OCI-LY3 (cell line): Measurements from ENCODE around the gene TATDN2.

Experiments used
- H2AFZ ChIP-seq: fragments of 200-600, 300-600 bp; shearing (Covaris generic); 2 replicates; pipeline ENCODE4 v1.6.0; 2014; ENCODE audit warnings: antibody characterized with exemption, low read depth, low read length
- H3K27ac ChIP-seq: fragments of 200-600, 300-600 bp; sonication (generic); 2 replicates; pipeline ENCODE4 v1.5.1; 2014; ENCODE audit warnings: mild to moderate bottlenecking, low read length, moderate library complexity, mixed read lengths
- H3K27me3 ChIP-seq: fragments of 200-600, 300-600 bp; sonication (generic); 2 replicates; pipeline ENCODE4 v1.6.1; 2014; ENCODE audit warnings: low read depth, low read length, mixed read lengths
- H3K36me3 ChIP-seq: fragments of 200-600, 300-600 bp; sonication (generic); replicated peaks from 2 replicates; pipeline ENCODE3; 2014; ENCODE audit warnings: low read depth, low read length, mixed read lengths
- H3K4me1 ChIP-seq: fragments of 300-600, 200-600 bp; sonication (generic); 2 replicates; pipeline ENCODE4 v1.6.1; 2014; ENCODE audit warnings: low read length, mixed read lengths
- H3K4me2 ChIP-seq: fragments of 200-600, 300-600 bp; sonication (generic); 2 replicates; pipeline ENCODE4 v1.6.1; 2014; ENCODE audit warnings: low read length, mixed read lengths
- H3K4me3 ChIP-seq: fragments of 300-600, 200-600 bp; sonication (generic); 2 replicates; pipeline ENCODE4 v1.5.1; 2014; ENCODE audit warnings: antibody characterized with exemption, mild to moderate bottlenecking, low read length, moderate library complexity
- H3K79me2 ChIP-seq: fragments of 300-600, 200-600 bp; shearing (Covaris generic); 2 replicates; pipeline ENCODE4 v1.6.1; 2014; ENCODE audit warnings: mild to moderate bottlenecking, low read length, mixed read lengths
- H3K9ac ChIP-seq: fragments of 300-600, 200-600 bp; shearing (Covaris generic); 2 replicates; pipeline ENCODE4 v1.6.0; 2014; ENCODE audit warnings: mild to moderate bottlenecking, low read length, moderate library complexity
- H3K9me3 ChIP-seq: fragments of 200-600, 300-600 bp; shearing (Covaris generic); 2 replicates; pipeline ENCODE4 v1.6.1; 2014; ENCODE audit warnings: low read length, mixed read lengths; ENCODE audit not compliant: insufficient read depth
- H4K20me1 ChIP-seq: fragments of 200-600, 300-600 bp; sonication (generic); 2 replicates; pipeline ENCODE4 v1.6.1; 2016; ENCODE audit warnings: low read length, mixed read lengths; ENCODE audit not compliant: insufficient read depth
- CTCF ChIP-seq: fragments of 200-600, 300-600 bp; sonication (generic); IDR thresholded peaks from 2 replicates; pipeline ENCODE4 v1.5.1; 2014; ENCODE audit warnings: antibody characterized with exemption, low read length, low read depth
- EZH2phosphoT487 ChIP-seq: fragments of 200-600 bp; shearing (Covaris generic); IDR thresholded peaks from 2 replicates; pipeline ENCODE4 v1.6.1; 2018; ENCODE audit warnings: antibody characterized with exemption, mixed run types, low read depth

The TATDN2 gene

GRCh38 chr3:10319804-10320203 lies 71.5 kb downstream of the TATDN2 start:
- no peak overlapping the region for H3K27ac ChIP-seq
- no peak overlapping the region for H2AFZ ChIP-seq
- H3K4me3 ChIP-seq: peak overlapping the region; percentile 96
- peaks cover 14% of the 10 kb centered on the region; the same call in 1 of the 2 replicates for H4K20me1 ChIP-seq
- H3K36me3 ChIP-seq: peaks cover 33% of the 10 kb centered on the region
- no peaks in the 10 kb centered on the region; the same call in 1 of the 2 replicates for H3K27me3 ChIP-seq
- H3K4me1 ChIP-seq: peaks cover 9% of the 10 kb centered on the region
- H3K9me3 ChIP-seq: no peaks in the 10 kb centered on the region
- H3K79me2 ChIP-seq: peaks cover 40% of the 10 kb centered on the region
- peak overlapping the region; percentile 97 for H3K4me2 ChIP-seq
- no peak for TF ChIP-seq EZH2phosphoT487
- TF ChIP-seq CTCF: no peak
- peak overlapping the region; percentile 94 for H3K9ac ChIP-seq

- H2AFZ ChIP-seq: no peak overlapping the region
- H3K4me2 ChIP-seq: peak overlapping the region; percentile 97
- peak overlapping the region; percentile 94 for H3K9ac ChIP-seq
- peaks cover 14% of the 10 kb centered on the region; the same call in 1 of the 2 replicates for H4K20me1 ChIP-seq
- peaks cover 40% of the 10 kb centered on the region for H3K79me2 ChIP-seq
- peaks cover 9% of the 10 kb centered on the region for H3K4me1 ChIP-seq
- H3K36me3 ChIP-seq: peaks cover 30% of the 10 kb centered on the region
- H3K27me3 ChIP-seq: no peaks in the 10 kb centered on the region; the same call in 1 of the 2 replicates
- TF ChIP-seq CTCF (no peak), EZH2phosphoT487 (no peak)
- peak overlapping the region; percentile 44 for H3K27ac ChIP-seq
- no peaks in the 10 kb centered on the region for H3K9me3 ChIP-seq
- peak overlapping the region; percentile 96 for H3K4me3 ChIP-seq
Observed at GRCh38 chr3:10320320-10320677, 72.0 kb downstream of the TATDN2 start.

GRCh38 chr3:10321630-10322351 lies 73.5 kb downstream of the TATDN2 start:
- Histone ChIP-seq H3K27me3 (peaks cover 8% of the 10 kb centered on the region), H3K36me3 (peaks cover 22% of the 10 kb centered on the region), H3K27ac (no peak overlapping the region), H3K4me3 (peak overlapping the region; percentile 96; the same call in 1 of the 2 replicates), H3K9ac (no peak overlapping the region), H2AFZ (no peak overlapping the region; the same call in 1 of the 2 replicates), H3K9me3 (no peaks in the 10 kb centered on the region), H3K79me2 (peaks cover 40% of the 10 kb centered on the region), H3K4me1 (peaks cover 9% of the 10 kb centered on the region), H4K20me1 (peaks cover 12% of the 10 kb centered on the region; the same call in 1 of the 2 replicates), H3K4me2 (no peak overlapping the region)
- TF ChIP-seq CTCF (no peak), EZH2phosphoT487 (no peak)

- Histone ChIP-seq H4K20me1 (peaks cover 11% of the 10 kb centered on the region; the same call in 1 of the 2 replicates), H2AFZ (no peak overlapping the region), H3K36me3 (peaks cover 17% of the 10 kb centered on the region), H3K27ac (no peak overlapping the region), H3K4me1 (peaks cover 9% of the 10 kb centered on the region), H3K9me3 (no peaks in the 10 kb centered on the region), H3K9ac (no peak overlapping the region), H3K4me2 (no peak overlapping the region), H3K4me3 (no peak overlapping the region), H3K79me2 (peaks cover 36% of the 10 kb centered on the region), H3K27me3 (peaks cover 11% of the 10 kb centered on the region)
- no peak for TF ChIP-seq EZH2phosphoT487
- peak; percentile 54 for TF ChIP-seq CTCF
Observed at GRCh38 chr3:10322352-10322710, 74.1 kb downstream of the TATDN2 start.
